Cardiac septum (tissue), 1 donor: ENCODE measurements around the gene MIEF1. TPM values are rescaled to one million over a fixed set of nuclear protein-coding genes. Genes with fewer than 3 reads are reported as not detected.

Experiments used
- DNase-seq: peaks from one replicate; pipeline ENCODE4 v3.0.0-alpha.2; 2020; ENCODE audit warnings: low spot score
- intact Hi-C: fragments of 100-400 bp; cut with DNase I; formaldehyde crosslinking; loops from one replicate; pipeline ENCODE4 v1.14.0; 2022
- total RNA-seq: library from RNA; stranded (reverse); fragmentation: NEBNext Ultra II Directional; extraction: Animal tissue kit (Norgen Biotek cat#: 25700); gene quantifications from one replicate; pipeline ENCODE4 v1.2.1, GENCODE V29; 2021
- donor health status: DM: no; HTN: no; CAD: no.

Gene MIEF1
- total RNA-seq, 1 donor from 2014 or later, result 19.4 TPM

DNA sequence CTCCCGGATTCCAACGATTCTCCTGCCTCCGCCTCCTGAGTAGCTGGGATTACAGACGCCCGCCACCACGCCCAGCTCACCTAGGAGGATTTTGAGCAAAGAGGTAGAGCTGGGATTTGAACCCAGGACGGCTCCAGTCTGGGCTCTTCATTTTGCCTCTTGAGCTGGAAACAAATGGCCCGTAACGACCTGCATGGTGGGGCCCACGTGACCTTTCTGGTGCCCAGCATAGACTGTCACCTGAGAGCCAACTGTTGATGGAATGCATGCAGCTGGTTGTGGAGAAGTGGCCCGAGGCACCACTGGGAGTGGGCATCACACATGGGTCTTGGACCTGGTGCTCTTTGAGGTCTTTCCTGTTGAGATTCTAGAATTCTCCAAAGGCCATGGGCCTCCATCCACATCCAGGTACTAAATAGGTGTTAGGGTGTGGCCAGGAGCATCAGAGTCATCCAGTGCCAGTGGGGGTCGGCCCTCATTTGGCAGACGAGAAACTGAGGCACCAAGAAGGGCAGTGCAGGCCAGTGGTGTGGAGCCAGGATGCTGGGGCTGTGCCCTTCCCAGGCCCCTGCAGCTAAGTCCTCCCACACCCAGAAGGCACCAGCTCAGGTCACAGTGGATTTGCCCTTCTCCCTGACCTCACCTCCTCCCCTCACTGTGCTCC lies 22.1 kb downstream of the MIEF1 start:
- intact Hi-C loops, result loop anchor here (5.0 to 10.0 kb wide), 2 partner anchors 207 to 649 kb away; partner anchors contain the start of genes CBX6 and RPL3
- no peak for DNase-seq

DNA sequence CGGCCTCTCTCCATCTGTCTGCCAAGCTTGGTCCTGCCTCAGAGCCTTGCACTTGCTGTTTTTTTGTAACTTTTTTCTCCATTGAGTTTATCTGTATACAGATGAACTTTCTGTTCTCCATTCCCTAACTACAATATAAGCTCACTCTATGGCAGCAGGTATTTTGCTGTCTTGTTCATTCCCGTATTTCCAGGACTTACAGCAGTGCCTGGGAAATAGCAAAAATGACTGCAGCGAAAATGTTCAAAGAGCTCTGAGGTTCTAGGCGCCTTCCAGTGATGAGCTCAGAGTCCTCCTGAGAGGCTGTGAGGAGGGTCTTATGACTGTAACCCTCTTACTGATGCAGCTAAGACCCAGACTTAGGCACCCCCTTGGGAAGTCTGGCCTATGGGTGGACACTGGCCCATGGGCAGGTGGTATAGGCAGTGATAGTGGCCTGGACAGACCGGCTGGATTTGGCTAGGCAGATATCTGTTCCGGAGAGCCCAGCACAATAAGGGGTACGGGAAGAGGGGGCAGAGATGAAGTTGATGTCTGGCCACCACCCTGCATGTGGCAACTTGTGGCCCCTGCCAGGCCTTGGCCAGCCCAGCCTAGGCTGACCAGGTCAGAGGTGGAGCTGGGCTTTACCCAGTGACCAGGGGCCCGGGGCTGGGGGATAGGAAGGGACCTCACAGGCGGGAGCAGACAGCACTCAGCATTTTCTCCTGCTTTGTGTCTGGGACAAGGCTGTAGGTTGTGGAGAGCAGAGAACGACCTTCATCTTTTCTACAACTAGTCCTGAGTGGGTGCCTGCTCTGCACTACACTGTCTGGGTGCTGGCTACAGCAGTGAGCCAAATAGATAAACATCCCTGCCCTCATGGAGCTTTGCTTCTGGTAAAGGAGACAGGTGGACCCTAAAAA lies 22.9 kb downstream of the MIEF1 start:
- intact Hi-C loops, result loop anchor here (5.0 to 10.0 kb wide), 2 partner anchors 208 to 650 kb away; partner anchors contain the start of genes CBX6 and RPL3
- no peak for DNase-seq

DNA sequence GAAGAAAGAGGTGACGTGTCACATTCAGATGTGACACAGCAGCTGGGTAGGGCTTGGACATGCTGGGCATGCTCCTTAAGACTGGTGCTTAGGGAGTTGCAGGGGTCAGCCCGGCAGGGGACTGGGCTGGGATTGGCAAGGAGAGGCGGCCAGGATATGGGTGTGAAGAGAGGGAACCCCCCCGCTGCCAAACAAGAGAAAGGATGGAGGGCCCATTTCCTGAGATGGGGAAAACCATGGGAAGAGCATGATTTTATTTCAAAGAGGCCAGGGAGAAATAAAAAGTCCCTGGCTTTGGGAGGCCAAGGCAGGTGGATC lies 23.5 kb downstream of the MIEF1 start:
- DNase-seq, result no peak

DNA sequence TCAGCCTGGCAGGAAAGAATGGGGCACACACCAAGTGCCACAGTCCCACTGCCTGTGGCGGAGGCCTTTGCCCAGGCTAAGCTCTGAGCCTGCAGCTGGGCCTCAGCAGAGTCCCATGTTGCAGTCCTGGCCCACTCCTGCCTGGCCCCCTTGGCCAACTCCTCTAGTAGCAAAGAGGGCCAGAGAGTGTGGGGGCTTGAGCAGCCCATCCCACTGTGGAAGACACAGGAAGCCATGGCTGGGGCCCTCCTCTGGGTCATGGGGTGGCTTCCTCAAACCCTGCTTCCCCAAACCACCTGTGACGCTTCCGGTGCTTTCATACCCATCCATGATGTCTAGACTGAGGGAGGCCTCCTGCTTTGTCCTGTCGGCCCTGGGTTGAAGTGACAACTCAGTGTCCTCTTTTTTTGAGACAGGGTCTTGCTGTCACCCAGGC lies 24.7 kb downstream of the MIEF1 start:
- intact Hi-C loops, result loop anchor here (10.0 kb wide), 1 partner anchor 652 kb away; the partner anchor contains the start of gene CBX6
- DNase-seq, result no peak

More for the DNA sequence above, 23.5 kb downstream of the MIEF1 start:
- intact Hi-C loops, result loop anchor here (10.0 kb wide), 1 partner anchor 651 kb away; the partner anchor contains the start of gene CBX6

DNA sequence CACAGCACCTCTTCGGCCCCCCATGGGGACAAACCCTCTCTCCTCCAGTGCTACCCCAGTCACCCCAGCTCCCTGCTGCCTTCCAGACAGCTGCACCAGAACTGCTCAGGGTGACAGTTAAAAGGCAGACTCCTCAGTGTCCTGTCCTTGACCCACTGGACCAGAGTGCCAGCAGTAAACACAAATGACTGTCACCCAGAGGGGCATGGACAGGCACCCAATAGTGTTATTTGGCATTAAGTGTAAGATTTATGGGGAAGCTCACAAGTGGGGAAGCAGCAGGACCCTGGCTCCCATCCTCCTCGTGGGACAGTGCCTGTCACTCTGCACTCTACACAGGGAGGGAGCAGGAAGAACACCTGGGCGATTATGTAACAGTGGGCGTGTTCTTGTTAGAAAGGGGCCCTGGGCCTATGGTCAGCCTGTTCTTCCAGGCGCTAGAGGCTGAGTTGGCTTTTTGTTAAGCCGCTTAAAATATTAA lies 25.4 kb downstream of the MIEF1 start:
- DNase-seq, result no peak
- intact Hi-C loops, result loop anchor here (10.0 kb wide), 1 partner anchor 653 kb away; the partner anchor contains the start of gene CBX6

DNA sequence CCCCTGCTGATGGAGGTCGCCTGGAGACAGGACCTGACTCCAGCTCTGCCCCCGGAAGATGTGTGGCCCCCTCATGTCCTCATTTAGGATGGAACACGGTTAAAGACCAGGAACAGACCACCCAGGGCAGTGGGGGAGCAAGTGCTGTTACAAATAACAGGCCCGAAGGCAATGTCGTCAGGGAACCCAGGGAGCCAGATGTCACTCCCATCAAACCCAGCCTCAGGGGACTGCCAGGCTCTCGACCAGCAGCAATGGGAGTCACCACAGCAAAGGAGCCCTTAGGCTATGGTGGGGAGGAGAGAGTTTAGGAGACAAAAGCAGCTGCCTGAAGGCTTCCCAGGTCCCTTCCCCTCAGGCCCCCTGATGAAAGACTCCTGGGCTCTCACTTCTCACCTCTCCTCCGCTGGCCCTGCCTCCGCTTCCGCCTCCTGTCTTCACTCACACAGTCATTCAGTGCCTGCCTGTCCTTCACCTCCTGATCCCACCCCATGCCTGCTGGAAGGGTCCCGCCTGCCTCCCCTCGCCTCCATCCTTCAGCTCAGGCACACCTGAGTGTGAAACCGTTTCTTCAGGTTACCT lies 26.1 kb downstream of the MIEF1 start:
- DNase-seq, result no peak
- intact Hi-C loops, result loop anchor here (2.0 to 10.0 kb wide), 2 partner anchors 129 to 653 kb away; partner anchors contain the start of genes CBX6 and TAB1

DNA sequence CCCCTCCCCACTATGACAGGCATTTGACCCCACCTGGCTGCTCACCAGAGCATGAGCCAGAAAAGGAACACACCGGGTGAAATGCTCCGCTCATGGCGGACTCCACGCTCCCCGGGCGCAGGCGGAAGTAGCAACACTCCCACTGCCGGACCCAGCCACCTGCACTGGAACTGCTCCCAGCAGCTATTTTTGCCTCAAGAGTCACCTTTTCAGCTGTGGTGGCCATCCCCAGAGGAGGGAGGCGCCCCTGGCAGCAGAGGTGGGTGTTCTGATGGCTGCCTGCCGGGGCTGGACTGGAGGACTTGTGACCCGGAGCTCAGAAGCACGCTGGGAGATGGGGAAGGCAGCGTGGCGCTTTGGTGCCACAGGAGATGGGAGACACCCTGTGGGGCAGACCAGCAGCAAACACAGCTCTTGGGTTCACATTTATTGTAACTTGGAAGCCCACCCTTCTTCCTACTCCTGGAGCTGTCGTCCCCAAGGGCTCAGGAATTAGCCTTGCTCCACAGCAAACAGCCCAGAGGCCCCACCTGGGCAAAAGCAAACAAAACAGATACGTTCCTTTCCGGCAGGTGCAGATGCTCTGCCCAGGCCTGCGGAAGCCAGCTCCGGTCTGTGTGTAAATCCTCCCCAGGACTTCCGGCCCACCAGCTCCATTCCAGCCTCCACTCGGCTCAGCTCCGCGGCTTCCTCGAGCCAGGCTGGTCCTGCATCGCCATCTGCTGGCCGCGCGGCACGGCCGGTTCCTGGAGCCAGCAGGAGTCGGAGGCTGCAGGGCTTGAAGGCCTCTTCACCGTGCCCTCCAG lies 26.8 kb downstream of the MIEF1 start:
- intact Hi-C loops, result loop anchor here (2.0 to 10.0 kb wide), 2 partner anchors 130 to 654 kb away; partner anchors contain the start of genes CBX6 and TAB1
- peak; percentile 95 for DNase-seq

DNA sequence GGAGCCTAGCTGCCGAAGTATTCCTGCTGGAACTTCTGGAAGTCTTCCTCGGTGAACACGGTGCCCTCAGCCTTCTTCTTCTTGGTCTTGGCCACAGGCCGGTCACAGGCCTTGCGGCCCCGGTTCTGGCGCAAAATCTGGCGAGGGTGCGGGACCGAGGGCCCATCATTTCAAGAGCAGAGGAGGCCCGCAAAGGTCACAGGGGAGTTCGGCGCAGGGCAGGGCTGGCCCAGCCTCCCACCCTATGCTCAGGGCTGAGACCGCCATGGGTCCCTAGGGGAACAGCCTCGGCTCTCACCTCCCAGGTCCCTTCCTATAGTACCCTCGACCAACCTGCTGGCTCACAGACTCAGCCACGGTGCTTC lies 27.4 kb downstream of the MIEF1 start:
- intact Hi-C loops, result loop anchor here (2.0 to 10.0 kb wide), 2 partner anchors 131 to 655 kb away; partner anchors contain the start of genes CBX6 and TAB1

DNA sequence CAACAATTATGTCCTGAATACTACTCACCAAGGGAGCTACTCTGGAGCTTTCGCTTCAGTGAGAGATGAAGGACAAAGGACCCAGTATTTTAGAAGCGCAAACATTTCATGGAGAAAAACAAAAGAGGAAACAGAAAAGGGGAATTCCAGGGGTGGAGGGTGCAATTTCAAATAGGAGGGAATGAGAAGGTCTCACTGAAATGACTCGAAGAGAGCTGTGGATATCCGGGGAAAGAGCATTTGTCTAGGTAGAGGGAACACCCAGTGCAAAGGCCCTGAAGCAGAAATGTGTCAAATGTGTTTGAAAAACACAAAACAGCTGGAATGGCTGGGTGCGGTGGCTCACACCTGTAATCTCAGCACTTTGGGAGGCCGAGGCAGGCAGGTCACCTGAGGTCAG lies 28.0 kb downstream of the MIEF1 start:
- no peak for DNase-seq
- intact Hi-C loops, result loop anchor here (5.0 kb wide), 1 partner anchor 817 kb away; the partner anchor contains the start of gene ADSL

More for the DNA sequence above, 27.4 kb downstream of the MIEF1 start:
- DNase-seq, result no peak

DNA sequence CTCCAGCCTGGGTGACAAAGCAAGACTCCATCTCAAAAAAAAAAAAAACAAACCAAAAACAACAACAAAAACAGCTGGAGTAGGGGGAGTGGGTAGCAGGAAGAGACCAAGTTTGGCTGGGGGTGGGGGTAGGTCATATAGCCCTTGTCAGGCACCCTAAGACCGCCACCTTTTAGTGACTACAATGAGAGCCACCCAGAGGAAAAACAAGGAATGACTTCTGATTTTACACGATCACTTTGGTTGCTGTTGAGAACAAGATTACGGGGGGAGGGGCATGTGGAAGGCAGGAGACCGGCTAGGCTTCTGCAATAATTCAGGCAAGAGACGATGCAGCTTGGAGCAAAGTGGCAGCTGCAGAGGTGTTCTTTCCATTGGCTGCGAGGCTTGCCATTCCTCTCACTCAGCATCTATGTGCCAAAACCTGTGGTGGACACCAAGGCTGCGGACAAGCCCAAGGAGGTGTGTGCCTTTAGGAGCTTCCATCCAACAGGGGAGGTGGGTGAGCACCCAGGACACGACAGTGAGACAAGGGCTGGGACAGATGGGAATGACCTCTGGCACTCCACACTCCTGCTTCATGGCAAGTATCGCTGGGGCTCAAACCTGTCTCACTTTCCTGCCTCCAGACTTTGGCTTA lies 28.7 kb downstream of the MIEF1 start:
- intact Hi-C loops, result loop anchor here (5.0 kb wide), 1 partner anchor 816 kb away; the partner anchor contains the start of gene ADSL

DNA sequence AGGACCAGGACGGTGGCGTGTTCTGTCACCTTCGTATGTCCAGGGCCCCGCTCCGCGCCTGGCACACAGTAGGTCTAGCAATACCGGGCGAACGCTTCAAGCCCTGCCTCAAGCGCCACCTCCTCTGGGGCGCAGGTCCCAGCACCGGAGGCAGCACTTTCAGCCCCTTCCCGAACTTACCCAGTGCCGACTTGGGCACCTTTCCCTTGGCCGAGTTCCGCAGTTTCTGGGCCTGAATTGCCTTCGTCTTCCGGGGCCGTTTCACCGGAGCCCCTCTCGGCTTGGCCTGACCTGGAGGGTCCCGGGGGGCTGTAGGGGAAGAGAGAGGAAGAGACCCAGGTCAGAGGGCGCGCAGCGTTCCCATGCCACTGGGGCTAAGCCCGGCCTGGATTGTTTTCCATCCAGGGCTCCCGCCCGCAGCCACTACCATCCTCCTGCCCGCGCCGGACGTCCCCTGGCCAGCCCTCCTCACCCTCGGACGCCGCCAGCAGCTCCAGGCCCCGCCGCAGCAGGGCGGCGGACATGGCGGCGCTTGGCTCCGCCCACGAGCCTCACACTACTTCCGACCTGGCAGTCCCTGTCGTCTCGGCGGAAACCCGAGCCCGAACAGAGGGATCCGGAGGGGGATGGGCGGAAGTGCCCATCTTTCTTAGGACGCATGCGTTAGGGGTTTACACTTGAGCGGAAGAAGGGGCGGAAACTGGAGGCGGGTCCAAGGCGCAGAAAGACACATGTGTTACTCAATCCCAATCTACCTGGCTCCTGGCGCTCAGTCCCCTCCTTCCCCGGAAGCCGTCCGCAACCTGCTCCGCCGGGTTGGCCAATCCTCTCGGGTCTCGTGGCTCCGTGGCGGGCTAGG lies 30.4 kb downstream of the MIEF1 start, which contains the start of gene RPS19BP1:
Gene RPS19BP1, minus strand, starts transcription at position 534 of the 859 bp plus-strand sequence. Its CDS starts 10 bp downstream, at position 524.
- intact Hi-C loops, result loop anchor here (5.0 kb wide), 1 partner anchor 815 kb away; the partner anchor contains the start of gene ADSL
- DNase-seq, result peak; percentile 99

More for the DNA sequence above, 28.7 kb downstream of the MIEF1 start:
- no peak for DNase-seq

DNA sequence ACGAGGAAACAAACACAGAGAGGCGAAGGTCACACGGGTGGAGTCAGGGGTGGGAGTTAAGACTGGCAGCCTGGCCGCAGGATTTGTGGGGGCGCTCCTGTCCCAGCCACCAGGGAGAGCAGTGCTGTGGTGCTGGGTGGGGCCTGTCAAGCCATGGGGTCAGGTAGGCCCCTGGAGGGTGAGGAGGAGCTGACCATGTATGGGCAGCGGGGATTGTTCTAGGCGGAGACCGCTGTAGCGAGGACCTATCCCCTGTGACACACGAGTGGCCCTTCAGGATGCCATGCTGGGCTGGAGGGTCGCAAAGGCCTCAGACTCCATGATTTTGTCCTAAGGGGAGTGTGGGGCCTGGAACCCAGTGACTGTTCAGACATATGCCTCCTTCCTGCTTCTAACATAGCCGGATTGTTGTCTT lies 32.0 kb downstream of the MIEF1 start:
- DNase-seq, result no peak
- intact Hi-C loops, result loop anchor here (2.0 to 5.0 kb wide), 3 partner anchors 491 to 813 kb away; partner anchors contain the start of gene ADSL

DNA sequence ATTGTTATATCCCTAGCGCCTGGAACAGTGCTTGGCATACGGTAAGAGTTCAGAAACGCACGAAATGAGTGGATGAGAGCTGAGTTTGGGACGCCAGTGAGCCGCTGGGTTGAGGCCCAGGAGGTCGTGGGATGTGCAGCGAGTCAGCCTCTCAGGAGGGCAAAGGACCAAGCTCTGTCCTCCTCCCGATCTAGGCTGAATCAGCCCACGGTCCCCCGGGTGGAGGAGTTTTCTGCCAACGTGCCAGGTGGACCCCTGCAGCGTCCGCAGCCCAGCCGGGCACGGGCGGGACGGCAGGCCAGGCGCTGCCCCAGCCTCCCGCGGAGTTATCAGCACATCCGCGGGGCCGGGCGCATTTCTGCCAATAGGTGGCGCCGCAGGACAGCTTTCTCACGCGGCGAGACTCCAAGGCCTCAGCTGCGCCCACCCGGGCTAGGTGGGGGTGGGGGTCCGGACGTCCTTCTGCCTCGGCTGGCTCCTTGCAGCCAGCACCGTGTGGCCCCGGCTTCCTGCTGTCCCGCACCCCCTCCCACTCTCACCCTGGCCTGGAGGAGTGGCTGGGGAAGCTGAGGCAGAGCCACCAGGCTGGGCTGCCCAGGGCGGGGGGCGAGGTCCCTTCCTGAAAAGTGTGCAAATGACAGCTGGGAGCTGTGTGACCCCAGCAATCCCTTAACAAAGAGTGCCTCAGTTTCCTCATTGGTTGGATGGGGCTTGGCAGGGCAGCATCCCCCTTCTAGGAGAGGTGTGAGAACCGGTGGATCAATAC lies 32.7 kb downstream of the MIEF1 start:
- peak; percentile 92 for DNase-seq
- intact Hi-C loops, result loop anchor here (2.0 to 5.0 kb wide), 3 partner anchors 490 to 813 kb away; partner anchors contain the start of gene ADSL

DNA sequence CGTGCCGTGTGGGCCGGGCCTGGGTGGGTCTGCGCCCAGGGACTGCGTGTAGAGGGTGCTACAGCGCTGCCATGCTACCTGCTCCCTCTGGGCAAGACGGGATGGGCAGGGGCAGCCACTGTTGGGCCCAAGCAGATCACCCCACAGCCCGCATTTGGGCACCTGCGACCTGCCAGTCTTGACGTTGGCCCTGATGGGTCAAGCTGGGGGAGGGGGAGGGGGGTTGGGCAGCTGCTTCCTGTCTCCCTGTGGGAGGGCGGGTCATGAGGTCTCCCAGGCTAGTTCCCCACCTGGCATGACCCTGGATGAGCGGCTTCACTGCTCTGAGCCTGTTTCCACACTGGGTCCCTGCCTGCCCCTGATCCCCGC lies 33.3 kb downstream of the MIEF1 start:
- intact Hi-C loops, result loop anchor here (2.0 kb wide), 2 partner anchors 489 to 501 kb away; no protein-coding TSS in a partner anchor
- DNase-seq, result no peak

DNA sequence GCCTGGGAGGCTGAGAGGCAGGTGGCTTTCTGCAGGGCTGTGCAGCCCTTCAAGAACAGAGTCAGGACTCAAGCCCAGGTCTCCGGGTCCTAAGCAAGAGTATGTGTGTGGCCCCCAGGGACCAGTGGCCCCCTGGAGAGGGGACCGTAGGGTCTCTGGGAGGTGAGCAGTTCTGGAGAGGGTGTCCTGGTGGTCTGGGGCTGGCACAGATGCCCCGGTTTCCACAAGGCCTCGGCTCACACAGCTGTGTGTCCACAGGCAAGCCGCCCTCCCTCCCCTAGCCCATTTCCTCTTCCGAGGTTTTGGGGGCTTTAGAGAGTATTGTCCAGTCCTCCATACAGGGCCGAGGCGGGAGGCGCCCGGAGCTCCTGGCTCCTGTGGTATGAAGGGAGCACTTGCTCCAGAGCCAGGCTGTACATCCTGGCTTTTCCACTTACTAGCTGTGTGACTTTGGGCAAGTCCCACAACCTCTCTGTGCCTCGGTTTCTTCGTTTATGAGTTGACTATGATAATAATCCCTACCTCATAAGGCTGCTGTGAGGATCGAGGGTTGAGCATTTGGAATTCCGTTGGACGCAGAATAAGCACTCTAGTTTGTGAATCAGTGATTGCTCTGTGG lies 33.9 kb downstream of the MIEF1 start:
- intact Hi-C loops, result loop anchor here (2.0 kb wide), 2 partner anchors 489 to 501 kb away; no protein-coding TSS in a partner anchor
- DNase-seq, result no peak

DNA sequence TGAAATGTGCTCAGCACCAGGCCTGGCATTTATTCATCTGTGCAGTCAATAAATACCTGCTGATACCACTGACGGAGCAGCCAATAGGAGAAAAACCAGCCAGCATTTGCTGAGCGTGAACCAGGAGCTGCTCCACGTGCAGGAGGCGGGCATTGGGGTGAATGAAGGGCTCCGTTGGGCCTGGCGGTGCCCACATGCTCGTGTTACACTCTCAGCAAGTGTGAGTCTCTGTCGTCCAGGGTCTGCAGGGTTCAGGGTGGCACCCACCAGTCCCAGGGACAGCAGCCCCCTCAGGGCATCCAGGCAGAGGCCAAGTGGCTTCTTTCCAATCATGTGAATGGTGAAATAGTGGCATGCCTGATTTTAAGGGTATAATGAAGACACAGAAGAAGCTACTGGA lies 34.6 kb downstream of the MIEF1 start:
- no peak for DNase-seq
- intact Hi-C loops, result no loop called here
